8988T (cell line): Measurements from ENCODE around the gene BARHL1.
"Not testable (repeated sequence)": the region's sequence is repeated elsewhere in the genome, so short reads cannot be mapped to it uniquely, and the experiment has no call there.

ENCODE experiments used
- DNase-seq: peaks from one replicate; pipeline ENCODE4 v3.0.0; 2011

BARHL1 gene

DNA sequence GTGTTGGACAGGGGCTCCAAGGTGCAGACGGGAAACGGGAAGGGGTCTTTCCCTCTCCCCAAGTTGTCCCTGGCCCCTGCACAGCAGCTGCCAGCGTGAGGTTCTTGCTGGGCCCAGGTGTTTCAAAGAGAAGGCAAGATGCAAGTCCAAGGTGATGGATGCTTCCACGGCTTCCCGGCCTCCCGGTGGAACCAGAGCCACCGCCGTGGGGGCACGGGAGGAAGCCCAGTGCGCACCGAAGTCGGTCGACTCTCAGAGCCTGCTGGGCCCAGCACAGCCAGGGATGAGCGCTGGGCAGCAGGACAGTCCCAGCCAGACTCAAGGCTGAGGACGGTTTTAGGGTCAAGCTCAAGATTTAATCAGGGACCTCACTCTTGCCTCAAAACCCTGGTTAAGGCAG lies 25.2 kb upstream of the BARHL1 start:
- no peak for DNase-seq

DNA sequence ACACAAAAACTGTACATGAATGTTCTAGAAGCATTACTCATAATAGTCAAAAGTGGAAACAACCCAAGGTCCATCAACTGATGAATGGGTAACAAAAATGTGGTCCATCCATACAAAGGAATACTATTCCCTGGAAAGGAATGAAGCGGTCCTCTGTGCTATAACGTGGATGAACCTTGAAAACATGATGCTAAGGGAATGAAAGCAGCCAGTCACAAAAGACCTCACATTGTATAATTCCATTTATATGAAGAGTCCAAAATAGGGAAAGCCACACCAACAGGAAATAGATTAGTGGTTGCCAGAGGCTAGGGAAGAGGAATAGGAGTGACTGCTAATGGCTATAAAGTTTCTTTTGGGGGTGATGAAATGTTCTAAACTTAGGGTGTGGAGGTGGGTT lies 22.7 kb upstream of the BARHL1 start:
- no peak for DNase-seq

DNA sequence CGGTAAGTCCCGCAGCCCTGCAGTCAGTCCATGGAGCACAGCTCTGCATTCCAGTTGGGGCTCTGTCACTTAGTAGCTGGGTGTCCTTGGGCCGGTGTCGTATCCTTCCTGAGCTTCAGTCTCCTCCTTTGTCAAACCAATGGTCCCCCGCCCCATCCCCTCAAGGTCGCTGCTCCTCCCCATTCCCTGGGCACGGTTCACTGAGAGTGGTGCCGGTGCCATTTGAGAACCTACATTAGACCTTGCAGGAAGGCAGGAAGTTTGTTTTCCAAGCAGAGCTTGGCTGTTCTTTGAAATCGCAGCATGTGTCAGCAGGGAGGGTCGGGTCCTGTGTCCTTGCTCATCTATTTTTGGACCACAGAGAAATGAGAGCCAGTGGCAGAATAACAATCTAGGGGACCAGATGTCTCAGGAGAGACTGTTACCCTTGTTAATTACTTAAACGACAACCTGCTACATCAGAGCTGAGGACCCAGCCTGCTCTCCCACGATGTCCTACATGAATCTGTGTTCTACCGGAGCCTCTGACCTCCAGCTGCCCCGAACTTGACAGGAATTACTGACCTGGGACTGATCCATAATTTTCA lies 21.7 kb upstream of the BARHL1 start:
- no peak for DNase-seq

DNA sequence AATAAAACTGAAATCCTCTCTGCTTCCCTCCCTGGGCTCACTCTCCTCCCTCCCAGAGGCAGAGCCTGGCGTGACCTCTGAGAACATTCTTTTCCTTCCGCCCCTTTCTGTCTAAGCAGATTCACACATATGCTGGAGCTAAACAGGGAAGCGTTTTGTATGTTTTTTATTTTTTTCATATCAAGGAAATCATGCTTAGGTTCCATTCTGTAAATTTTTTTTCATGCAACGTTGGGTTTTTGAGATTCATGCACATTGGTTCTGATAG lies 20.2 kb upstream of the BARHL1 start:
- DNase-seq = no peak

DNA sequence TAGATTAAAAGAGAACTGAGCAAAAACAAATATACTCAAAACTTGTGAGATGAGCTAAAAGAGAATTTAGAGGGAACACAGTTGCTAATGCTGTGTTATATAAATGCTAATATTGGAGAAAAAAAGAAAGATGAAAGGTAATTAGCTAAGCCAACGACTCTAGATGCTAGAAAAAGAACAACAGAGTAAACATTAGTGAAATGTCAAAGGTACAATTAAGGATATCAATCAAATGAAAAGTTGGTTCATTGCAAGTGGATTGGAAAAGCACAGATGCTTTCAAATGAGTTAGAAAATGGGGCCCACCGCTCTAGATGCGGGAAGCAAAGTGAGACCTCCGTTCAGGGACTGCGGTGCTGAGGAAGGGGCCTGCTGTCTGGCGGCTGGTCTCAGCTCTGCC lies 17.9 kb upstream of the BARHL1 start:
- DNase-seq = no peak

DNA sequence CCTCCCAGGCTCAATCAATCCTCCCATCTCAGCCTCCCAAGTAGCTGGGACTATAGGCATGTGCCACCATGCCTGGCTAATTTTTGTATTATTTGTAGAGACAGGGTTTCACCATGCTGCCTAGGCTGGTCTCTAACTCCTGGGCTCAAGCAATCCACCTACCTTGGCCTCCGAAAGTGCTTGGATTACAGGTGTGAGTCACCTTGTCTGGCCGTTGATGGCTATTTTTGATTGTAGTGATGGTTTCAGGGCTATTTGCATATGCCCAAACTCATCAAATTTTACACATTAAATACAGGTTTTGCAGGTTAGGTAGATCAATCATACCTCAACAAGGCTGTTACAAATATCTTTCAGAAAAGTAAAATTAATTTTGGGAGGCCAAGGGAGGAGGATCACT lies 13.6 kb upstream of the BARHL1 start:
- DNase-seq = not testable (repeated sequence)

DNA sequence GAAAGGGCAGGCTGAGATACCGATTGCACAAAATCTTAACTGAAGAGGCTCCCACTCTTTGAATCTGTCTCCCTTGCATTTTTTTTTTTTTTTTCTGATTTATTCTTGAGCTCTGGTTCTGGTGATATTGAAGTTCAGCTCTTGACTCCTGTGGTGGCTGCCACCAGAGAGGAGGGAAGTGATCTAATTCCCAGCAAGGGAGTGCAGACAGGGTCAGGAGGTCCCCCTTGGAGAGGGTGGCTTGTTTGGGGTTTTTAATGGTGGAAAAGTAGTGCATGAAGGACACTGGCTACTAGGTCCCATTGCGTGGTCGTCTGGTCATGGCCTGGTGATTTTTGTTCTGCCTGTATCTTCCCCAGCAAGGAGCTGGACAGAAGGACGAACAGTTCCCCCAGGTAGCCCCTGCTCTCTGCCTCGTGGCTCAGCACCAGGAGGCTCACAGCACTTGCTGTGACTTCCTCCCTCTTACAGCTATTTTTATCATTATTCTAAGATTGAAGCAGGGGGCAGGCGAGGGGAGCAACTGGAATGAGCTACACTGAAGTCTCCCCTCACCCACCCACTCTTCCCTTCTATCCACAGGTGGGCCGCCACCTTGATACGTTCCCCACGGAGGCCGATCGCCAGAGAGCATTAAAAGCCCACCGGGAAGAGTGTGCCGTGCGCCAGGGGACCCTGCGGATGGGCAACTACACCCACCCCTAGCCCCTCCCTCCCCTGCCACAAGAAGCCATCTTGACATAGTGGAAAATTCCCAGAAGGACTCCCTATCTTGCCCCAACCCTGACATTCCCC lies 10.4 kb upstream of the BARHL1 start:
- no peak for DNase-seq

DNA sequence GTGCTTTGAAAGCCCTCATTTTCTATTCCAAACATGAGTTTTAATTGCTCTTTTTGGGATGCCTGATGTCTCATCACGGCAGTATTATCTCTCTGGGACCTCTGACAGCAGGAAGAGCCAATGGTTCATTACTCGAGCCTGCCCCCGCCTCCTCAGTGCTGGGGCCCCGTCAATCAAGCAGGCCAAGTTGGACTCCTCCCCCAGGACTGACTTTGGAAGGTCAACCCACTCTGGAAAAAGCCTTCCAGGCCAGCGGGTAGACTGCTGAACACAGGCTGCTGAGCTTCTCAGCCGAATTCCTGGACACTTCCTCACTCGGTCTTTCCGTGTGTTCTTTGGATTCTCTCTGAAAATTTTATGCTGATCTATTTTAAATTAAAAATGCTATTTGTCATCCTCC lies 9.5 kb upstream of the BARHL1 start:
- DNase-seq = no peak

DNA sequence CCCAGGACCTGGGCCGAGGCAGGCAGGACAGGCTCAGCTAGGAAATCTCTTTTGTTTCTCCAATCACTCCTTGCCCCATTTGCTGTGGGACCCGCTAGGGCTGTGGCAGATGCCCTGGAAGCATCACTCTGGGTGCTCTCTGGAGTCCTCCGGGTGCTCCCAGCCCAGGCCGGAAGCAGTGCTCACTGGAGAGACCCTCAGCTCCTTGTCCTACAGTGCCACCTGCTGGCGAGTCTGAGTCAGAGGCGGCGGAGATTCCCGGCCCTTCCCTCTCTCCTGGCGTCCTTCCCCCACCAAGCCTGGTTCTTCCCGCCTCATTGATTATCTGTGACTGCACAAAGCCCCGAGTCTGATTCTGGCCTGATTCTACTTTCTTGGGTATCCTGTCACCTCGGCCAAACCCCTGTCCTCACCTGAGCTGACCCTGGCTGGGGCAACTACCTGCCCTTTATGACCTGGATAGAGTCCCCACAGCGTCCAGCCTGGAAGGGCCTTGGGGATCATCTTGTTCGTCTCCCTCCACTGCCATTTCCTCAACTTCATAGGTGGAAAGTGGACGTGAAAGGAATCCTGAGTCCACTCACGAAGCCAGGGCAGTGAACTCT lies 7.3 kb upstream of the BARHL1 start:
- DNase-seq = peak; percentile 96

DNA sequence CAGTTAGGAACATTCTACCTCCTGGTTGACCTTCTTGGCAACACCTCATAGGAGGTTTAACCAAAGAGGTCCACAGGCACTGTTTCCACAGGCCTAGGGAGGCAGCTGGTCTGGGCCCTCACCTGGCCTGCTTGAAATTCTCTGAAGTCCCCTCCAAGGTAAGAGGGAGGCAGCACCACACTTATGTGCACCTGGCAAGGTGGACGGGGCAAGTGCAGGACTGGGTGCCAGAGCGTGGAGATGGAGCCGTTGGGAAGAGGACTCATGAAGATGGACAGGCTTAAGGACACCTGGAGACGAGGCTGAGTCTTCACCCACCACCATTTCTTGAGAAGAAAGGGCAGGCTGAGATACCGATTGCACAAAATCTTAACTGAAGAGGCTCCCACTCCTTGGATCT lies 6.6 kb upstream of the BARHL1 start:
- DNase-seq = no peak

DNA sequence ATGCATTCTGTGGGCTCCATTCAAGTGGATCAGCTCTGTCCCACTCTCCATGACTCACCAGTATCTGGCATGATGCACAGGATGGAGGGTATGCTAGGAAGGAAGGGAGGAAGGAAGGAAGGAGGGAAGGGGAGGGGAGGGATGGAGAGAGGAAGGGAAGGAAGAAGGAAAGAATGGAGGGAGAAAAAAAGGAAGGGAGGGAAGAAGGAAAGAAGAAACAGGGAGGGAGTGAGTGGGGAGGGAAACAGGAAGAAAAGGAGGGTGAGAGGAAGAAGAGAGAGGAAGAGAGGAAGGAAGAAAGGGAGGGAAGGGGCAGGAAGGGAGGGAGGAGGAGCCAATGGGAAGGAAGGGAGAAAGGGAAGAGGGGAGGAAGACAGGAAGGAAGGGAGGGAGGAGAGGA lies 5.3 kb upstream of the BARHL1 start:
- DNase-seq = no peak

DNA sequence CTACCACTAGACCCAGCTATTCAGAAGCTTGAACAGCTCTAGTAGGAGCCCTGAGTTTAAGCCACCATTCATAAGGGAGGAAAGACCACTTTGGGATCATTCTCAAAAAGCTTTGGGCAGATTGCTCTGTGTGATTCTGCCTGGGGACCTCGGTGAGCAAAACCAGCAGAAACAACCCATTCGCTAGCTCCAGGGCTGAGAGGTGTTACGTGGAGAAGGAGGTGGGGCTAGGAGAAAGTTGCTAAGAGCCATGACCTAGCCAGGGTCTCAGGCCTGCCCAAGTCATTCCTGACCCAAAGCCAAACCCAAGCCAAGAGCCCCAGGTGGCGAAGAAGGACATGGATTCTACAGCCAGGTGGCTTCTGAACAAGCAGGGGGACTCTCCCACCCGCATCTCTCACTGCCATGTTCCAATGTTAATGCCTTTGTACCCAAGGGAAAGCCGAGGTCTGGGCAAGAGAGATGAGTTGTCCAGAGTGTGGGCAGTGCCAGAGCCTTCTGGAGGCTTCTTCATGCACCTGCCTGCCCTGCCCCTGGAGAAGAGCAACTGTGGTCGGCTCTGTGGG lies 4.0 kb upstream of the BARHL1 start:
- no peak for DNase-seq

DNA sequence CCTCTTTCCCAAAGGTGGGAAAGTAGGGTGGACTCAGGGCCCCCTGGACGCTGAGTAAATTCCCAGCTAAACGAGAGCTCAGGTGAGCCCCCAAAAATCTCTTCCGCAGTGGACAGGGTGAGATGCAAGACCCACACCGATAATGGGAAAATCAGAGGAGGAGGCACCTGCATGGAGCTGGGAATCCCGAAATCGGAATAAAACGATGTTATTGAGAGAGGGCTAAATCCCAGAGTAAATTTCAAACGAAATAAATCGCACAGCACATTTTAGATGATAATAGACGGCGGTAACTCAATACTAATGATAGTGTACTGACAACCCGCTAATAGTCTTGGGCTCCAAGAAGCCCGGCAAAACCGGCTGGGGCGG lies 3.0 kb upstream of the BARHL1 start:
- no peak for DNase-seq

DNA sequence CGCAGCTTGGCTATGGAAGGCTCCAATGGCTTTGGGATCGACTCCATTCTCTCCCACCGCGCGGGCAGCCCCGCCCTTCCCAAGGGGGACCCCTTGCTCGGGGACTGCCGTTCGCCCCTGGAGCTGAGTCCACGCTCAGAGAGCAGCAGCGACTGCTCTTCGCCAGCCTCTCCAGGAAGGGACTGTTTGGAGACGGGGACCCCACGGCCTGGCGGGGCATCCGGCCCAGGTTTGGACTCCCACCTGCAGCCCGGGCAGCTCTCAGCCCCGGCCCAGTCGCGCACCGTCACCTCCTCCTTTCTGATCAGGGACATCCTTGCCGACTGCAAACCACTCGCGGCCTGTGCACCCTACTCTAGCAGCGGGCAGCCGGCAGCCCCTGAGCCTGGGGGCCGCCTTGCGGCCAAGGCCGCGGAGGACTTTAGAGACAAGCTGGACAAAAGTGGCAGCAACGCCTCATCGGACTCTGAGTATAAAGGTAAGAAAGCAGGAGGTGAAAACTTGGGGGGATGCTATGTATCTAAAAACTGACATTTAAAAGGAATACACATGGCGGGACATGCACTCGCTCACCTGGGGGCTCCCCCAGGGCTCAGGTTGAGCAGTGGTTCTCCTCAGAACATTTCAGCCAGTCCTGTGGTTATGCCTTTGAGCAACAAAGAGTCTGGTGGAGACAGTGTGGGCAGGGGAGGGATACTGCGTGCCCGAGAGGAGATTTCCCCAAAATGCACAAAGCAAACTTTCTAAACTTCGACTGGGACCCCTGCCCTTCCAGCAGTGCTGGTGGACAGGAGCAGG lies 579 bp downstream of the BARHL1 start:
- no peak for DNase-seq

DNA sequence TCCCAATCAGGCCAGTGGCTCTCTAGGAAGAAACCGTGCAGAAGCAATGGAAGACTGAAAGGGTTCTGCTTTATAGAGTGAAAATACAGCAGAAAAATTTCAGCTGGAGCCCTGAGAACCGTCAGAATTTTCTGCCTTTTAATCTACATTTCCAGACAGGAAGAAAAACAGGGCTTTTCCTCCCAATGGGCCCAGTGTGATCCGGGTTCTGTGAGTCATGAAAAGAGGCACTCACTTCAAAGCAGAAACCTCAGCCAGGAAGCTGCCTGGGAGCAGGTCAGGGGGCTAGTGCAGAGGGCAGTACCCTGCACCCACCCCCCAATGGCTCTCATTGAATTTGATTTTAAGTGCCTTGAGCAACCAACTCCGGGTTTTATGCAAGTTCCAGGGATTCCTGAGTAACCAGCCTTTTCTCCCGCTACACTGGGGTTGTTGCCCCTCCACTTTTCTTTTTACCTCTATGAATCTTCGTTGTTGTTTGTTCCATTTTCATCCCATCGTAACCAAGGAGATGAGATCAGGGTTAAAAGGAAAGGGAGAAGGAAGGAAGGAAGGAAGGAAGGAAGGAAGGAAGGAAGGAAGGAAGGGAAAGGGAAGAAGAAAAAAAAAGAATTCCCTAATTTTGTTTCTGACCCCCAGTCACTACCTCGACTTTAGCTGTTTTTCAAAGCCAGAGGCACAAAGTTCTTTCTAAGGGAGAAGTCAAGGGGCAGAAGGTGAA lies 1.3 kb downstream of the BARHL1 start:
- DNase-seq = no peak

DNA sequence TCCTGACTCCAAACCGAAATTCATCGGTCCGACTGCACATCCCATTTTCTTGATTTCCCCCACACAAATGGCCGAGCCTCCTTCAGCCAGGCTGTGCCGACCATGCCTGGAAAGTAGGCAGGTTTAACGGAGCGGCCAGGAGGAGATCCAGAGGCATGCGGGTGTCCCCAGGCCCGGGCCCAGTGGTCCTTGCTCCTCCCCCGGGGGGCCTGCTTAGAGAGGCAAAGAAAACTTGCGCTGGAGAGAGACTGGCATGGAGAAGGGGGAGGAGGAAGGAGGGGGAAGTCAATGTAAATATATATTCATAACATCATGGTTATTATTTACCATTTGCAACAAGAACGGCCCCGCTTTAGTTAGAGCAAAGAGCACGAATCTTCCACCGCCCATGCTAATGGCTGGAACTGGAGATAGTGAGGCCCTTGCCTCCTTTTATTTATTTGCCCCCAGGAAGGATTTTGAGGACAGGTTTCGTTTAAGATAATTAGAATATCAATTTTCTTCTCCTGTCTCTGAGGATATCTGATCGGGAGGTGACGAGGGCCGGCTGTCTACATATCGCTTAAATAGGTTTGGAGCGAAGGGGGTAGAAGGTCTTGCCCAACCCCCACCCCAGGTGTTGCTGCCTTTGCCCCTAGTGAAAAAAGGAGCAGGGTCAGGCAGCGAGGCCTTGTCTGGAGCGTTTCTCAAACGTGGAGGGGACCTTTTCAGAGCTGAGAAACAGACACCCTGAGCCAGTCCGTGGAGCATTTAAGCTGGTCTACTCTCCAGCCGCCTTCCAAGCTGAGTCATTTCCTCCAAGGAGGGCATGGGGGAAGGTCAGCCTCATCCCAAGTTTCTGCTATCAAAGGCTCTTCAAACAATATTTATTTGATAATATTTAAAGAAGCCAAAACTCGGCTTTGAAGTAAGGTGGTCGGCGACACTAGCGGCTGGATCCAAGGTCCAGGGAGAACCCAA lies 2.5 kb downstream of the BARHL1 start:
- peak; percentile 80 for DNase-seq

DNA sequence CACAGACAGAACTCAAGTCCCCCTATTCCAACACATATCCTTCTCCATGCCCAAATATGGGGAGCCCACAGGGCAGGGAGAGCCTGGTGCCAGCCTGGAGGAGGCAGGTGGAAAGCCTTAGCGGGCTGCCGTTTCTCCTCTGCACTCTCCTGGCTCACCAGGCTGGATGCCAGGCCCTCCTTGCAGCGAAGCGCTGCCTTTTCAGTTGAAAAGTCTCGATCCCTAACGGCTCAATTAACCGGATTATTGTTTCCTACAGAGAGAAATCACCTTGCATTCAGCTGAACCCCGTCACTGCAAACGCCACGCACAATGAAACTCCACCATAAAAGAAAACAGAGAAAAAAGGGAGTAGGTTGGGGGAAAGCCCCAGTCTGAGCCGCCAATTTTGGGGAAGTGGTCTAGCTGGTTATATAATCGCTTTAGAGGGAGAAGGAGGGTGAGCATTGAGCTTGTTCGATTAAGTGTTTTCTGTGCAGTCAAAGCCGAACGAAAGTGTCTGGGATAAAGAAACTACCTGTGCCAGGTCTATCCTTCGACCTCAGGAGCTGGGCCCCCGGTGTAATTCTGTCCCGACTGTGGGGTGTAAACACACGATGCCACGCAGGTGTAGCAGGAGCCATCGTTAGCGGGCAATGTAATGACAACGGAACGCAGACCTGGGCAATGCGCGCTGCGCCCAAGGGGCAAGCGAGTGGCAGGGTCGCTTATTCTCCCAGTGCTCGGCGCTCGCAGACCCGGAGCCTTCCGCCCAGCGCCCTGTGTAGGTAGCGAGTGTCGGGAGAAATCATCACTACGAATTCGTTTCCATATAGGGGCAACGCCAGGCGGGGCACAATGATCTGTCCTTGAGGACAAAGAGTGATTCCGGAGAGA lies 3.8 kb downstream of the BARHL1 start:
- DNase-seq = no peak

DNA sequence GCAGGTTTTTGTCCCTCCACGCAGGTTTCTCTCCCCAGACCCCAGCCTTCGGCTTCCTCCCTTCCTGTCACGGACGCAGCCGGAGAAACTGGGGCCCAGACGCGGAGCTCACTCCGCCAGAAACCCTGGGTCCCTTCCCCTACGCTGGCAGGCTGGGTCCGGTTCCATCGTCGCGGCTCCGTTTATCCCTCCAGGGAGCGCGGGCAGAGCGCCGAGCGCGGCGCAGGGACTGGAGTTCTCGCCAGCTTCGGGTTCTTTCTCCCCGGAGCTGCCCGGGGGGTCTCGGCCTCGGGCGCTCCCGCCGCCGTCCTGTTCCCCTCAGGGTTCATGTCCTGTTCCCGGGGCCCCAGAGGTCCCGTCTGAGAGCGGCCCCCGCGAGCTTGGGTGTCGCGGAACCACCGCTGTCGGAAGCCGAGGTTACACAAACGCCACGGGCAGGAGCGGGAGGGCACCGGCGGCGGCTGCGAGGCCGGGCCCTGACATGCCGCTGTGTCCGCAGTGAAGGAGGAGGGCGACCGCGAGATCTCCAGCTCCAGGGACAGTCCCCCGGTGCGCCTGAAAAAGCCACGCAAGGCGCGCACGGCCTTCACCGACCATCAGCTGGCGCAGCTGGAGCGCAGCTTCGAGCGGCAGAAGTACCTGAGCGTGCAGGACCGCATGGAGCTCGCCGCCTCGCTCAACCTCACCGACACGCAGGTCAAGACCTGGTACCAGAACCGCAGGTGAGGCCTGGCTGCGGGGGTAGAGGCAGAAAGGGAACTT lies 4.6 kb downstream of the BARHL1 start:
- no peak for DNase-seq

DNA sequence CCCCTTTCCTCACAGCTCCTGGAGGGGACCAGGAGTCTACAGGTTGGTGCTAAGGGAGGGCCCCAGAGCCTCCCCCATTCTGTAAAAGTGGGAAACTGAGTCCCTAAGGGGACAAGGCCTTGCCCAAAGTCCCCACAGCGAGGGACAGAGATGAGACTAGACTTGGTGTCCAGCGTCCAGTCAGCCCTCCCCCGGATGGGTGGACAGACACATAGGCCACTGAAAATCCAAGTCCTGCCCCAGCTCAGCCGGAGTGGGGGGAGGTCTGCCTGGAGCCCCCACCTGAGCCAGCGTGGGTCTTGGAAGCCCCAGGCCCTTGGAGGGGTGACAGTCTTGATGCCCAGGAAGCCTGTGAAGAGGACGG lies 5.2 kb downstream of the BARHL1 start:
- no peak for DNase-seq

DNA sequence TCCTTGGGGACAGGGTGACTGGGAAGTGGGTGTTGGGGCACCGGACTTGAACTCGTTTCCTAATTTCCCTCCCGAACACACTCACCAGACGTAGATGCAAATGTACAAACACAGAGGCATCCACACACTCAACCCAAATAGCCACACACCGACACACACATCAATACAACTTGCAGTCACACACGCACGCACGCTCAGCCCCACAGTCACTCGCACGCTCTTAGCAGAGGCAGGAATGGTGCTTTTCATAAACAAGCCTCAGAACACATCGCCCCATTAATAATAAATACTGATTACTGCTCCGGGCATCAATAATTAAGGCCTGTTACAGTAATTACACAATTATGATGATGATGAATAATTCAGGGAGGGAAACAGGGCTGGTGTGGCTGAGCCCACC lies 5.7 kb downstream of the BARHL1 start:
- no peak for DNase-seq
